GM18508 (cell line): ENCODE measurements around the gene PI4KA.
"Not testable (repeated sequence)": the region's sequence is repeated elsewhere in the genome, so short reads cannot be mapped to it uniquely, and the experiment has no call there.

Source experiments
- ATAC-seq: cut with Tn5 transposase; IDR thresholded peaks from one replicate; pipeline ENCODE4 v1.9.1; 2021; ENCODE audit warnings: moderate number of reproducible peaks; ENCODE audit not compliant: insufficient read depth, unreplicated experiment

The PI4KA gene

GRCh38 chr22:20821717-20822239 lies 36.8 kb downstream of the PI4KA start:
- ATAC-seq = not testable (repeated sequence)

GRCh38 chr22:20819471-20819870 lies 39.1 kb downstream of the PI4KA start:
- no peak for ATAC-seq

GRCh38 chr22:20818471-20818870 lies 40.1 kb downstream of the PI4KA start:
- ATAC-seq = no peak

- ATAC-seq = no peak
These were observed 42.1 kb downstream of the PI4KA start for GRCh38 chr22:20816559-20816958.

GRCh38 chr22:20815477-20816050 lies 43.0 kb downstream of the PI4KA start:
- ATAC-seq = no peak

GRCh38 chr22:20814221-20814808 lies 44.3 kb downstream of the PI4KA start:
- no peak for ATAC-seq

- ATAC-seq = no peak
These were observed 45.6 kb downstream of the PI4KA start for GRCh38 chr22:20813056-20813455.

GRCh38 chr22:20811971-20812660 lies 46.5 kb downstream of the PI4KA start:
- no peak for ATAC-seq

GRCh38 chr22:20811171-20811570 lies 47.4 kb downstream of the PI4KA start:
- no peak for ATAC-seq

GRCh38 chr22:20810645-20811044 lies 48.0 kb downstream of the PI4KA start:
- no peak for ATAC-seq

- no peak for ATAC-seq
These were observed 48.9 kb downstream of the PI4KA start for GRCh38 chr22:20809538-20810185.

GRCh38 chr22:20808844-20809243 lies 49.8 kb downstream of the PI4KA start:
- no peak for ATAC-seq

- no peak for ATAC-seq
These were observed 51.3 kb downstream of the PI4KA start for GRCh38 chr22:20807315-20807752.

GRCh38 chr22:20805972-20806471 lies 52.6 kb downstream of the PI4KA start:
- ATAC-seq = no peak

- ATAC-seq = no peak
These were observed 54.0 kb downstream of the PI4KA start for GRCh38 chr22:20804650-20805049.

- no peak for ATAC-seq
These were observed 54.8 kb downstream of the PI4KA start for GRCh38 chr22:20803696-20804324.

GRCh38 chr22:20802922-20803553 lies 55.6 kb downstream of the PI4KA start:
- ATAC-seq = no peak

- no peak for ATAC-seq
These were observed 56.2 kb downstream of the PI4KA start for GRCh38 chr22:20802452-20802851.

GRCh38 chr22:20799449-20799848 lies 59.2 kb downstream of the PI4KA start:
- ATAC-seq = no peak

GRCh38 chr22:20798974-20799373 lies 59.6 kb downstream of the PI4KA start:
- no peak for ATAC-seq
